Left kidney (tissue), 1 donor: ENCODE results near the gene DRC7. TPM values are rescaled to one million over a fixed set of nuclear protein-coding genes. Genes with fewer than 3 reads are reported as not detected.

Experiments
- polyA plus RNA-seq: library from polyadenylated mRNA; unstranded; fragments of 120-200 nt; gene quantifications from one replicate; pipeline ENCODE4 v1.2.1, GENCODE V29; 2013; ENCODE audit not compliant: insufficient read length

DRC7 gene
- polyA plus RNA-seq, 1 donor, result 3.4 TPM

Other genes with a start within 250 kb of the DRC7 start
- 106 TPM for gene CIAPIN1, start 247.4 kb upstream of the DRC7 start, polyA plus RNA-seq
- 106 TPM for gene COQ9, start 247.3 kb upstream of the DRC7 start, polyA plus RNA-seq
- 84.3 TPM for gene POLR2C, start 232.1 kb upstream of the DRC7 start, polyA plus RNA-seq
- 27.8 TPM for gene DOK4, start 208.3 kb upstream of the DRC7 start, polyA plus RNA-seq
- 13.9 TPM for gene CCDC102A, start 158.2 kb upstream of the DRC7 start, polyA plus RNA-seq
- gene ADGRG5, start 152.2 kb upstream of the DRC7 start, polyA plus RNA-seq, result 1.3 TPM
- 74.1 TPM for gene ADGRG1, start 66.2 kb upstream of the DRC7 start, polyA plus RNA-seq
- 0.18 TPM for gene ADGRG3, start 26.5 kb upstream of the DRC7 start, polyA plus RNA-seq
- 21.3 TPM for gene KATNB1, start 41.0 kb downstream of the DRC7 start, polyA plus RNA-seq
- gene KIFC3, start 107.7 kb downstream of the DRC7 start, polyA plus RNA-seq, result 55.0 TPM